Stimulated activated naive CD8-positive, alpha-beta T cell treated with anti-CD3 and anti-CD28 coated beads, Interleukin-15, Interleukin-2, amounts not matched to agents 100 ng/mL and 50 ng/mL, for 24 hours (primary cell): ENCODE measurements around the gene YPEL2.

Experiments used
- H3K27ac Mint-ChIP-seq: one replicate; pipeline ENCODE4 v1.8.0; 2021; ENCODE audit warnings: mild to moderate bottlenecking, mixed read lengths
- H3K27me3 Mint-ChIP-seq: one replicate; pipeline ENCODE4 v1.8.0; 2021; ENCODE audit warnings: mixed read lengths
- H3K36me3 Mint-ChIP-seq: one replicate; pipeline ENCODE4 v1.8.0; 2021; ENCODE audit warnings: low read depth, mixed read lengths
- H3K4me1 Mint-ChIP-seq: one replicate; pipeline ENCODE4 v1.8.0; 2021; ENCODE audit warnings: low read depth, mixed read lengths
- H3K4me3 Mint-ChIP-seq: one replicate; pipeline ENCODE4 v1.8.0; 2021; ENCODE audit warnings: mild to moderate bottlenecking, mixed read lengths
- H3K9me3 Mint-ChIP-seq: one replicate; pipeline ENCODE4 v1.8.0; 2021; ENCODE audit warnings: mixed read lengths

Gene YPEL2

DNA sequence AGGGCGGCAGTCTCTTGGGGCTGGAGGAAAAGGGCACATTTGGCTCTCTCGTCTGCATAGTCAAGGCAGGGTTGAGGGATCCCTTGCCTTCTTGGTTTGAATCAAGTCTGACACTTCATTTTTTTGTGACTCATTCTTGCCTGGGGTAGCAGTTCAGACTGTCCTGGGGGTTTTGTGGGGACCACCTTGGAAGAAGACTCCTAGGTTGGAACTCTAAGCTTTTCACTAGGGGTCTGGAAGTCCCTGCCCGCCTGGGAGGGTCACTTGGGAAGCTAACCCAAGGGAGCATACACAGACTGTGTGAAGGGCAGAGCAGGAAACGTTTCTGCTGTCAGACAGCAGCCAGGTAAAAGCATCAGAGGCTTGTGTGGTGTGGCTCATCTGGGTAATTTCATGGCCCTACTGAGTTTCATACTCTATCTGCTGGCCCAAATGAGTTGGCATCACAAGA, 11.3 kb downstream of the YPEL2 start:
- Mint-ChIP-seq H3K27me3 (no peaks in the 10 kb centered on the region), H3K4me1 (peaks cover 71% of the 10 kb centered on the region), H3K36me3 (no peaks in the 10 kb centered on the region), H3K9me3 (no peaks in the 10 kb centered on the region), H3K27ac (peak overlapping the region; percentile 84), H3K4me3 (peak overlapping the region; percentile 25)

DNA sequence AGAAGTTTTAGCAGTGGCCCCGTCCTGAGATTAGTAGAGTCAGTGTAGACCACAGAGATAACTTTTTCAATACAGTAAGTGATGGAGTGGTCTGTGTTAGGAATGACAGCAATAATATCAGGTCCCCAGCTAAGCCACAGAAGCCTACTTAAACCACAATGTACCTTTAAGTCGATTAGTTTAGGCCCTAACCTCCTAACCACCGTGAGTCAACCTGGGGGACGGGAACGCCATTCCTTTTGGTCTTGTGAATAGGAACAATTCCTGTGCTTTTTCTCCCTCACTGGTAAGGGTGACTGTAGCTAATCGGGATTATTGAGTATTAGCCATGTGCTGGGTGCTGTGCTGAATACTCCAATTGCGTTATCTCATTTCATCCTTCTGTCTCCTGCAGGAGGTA, 14.0 kb downstream of the YPEL2 start:
- Mint-ChIP-seq H3K27me3 (no peaks in the 10 kb centered on the region), H3K4me3 (no peak overlapping the region), H3K36me3 (no peaks in the 10 kb centered on the region), H3K9me3 (no peaks in the 10 kb centered on the region), H3K4me1 (peaks cover 61% of the 10 kb centered on the region), H3K27ac (no peak overlapping the region)

DNA sequence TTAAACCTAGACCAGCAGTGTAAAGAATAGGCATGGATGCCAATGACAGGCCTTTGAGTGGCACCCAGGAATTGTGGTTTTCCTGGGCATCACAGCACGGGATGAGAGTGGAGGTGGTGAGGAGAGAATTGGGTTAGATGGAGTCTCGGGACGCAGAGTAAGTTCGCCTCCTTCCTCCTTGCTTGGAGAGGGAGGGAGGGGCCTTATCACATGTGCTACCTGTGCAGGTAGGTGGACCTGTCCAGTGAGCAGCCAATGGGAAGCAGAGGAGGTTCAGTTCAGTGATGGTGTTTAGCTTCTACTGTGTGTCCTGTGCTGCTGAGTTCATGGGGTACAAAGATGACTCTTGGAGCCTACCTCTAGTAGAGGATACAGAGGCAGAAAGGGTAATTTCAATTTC, 14.9 kb downstream of the YPEL2 start:
- Mint-ChIP-seq H3K9me3 (no peaks in the 10 kb centered on the region), H3K4me3 (no peak overlapping the region)

DNA sequence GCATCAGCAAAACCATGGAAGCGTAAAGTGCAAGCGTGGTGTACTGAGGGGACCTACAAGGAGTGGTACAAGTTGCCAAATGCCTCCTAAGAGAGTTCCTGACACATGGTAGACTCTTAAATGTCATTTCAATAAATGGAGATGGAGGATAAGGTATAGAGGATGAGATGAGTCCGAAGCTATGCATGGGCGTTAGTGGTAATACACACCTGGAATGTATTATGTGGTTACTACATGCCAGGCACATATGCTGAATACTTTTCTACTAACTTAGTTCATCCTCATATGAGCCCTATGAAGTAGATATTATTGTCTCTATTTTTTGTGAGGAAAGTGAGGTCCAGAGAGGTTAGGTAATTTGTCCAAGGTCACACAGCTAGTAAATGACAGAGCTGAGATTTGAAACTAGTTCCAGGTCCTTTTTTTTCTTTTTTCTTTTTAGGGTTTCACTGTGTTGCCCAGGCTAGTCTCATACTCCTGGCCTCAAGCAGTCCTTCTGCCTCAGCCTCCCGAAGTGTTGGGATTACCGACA, 15.5 kb downstream of the YPEL2 start:
- Mint-ChIP-seq H3K4me3 (no peak overlapping the region), H3K4me1 (peaks cover 61% of the 10 kb centered on the region), H3K27me3 (no peaks in the 10 kb centered on the region), H3K9me3 (no peaks in the 10 kb centered on the region), H3K27ac (no peak overlapping the region), H3K36me3 (no peaks in the 10 kb centered on the region)

More for the DNA sequence above, 14.9 kb downstream of the YPEL2 start:
- Mint-ChIP-seq H3K27ac (no peak overlapping the region), H3K36me3 (no peaks in the 10 kb centered on the region), H3K4me1 (peaks cover 61% of the 10 kb centered on the region), H3K27me3 (no peaks in the 10 kb centered on the region)

DNA sequence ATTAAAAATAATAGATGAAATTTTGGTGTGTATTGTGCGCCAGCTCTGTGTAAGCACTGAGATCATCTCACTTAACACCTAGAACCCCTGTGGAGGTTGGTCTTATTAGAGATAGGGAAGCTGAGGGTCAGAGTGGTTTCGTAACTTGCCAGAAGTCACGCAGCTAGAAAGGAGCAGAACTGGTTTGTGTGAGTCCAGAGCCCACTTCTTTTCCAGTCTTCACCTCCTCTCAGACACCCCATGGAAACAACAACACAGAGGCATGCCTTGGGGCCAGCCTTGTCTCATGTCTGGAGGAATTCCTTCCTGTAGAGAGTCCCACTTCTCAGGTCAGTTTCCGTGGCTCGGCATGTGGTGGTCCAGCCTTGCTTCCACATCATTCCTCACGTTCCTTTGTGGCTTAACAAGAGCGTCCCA, 16.5 kb downstream of the YPEL2 start:
- Mint-ChIP-seq H3K27me3 (no peaks in the 10 kb centered on the region), H3K4me3 (no peak overlapping the region), H3K9me3 (no peaks in the 10 kb centered on the region), H3K27ac (no peak overlapping the region), H3K36me3 (no peaks in the 10 kb centered on the region), H3K4me1 (peaks cover 61% of the 10 kb centered on the region)

DNA sequence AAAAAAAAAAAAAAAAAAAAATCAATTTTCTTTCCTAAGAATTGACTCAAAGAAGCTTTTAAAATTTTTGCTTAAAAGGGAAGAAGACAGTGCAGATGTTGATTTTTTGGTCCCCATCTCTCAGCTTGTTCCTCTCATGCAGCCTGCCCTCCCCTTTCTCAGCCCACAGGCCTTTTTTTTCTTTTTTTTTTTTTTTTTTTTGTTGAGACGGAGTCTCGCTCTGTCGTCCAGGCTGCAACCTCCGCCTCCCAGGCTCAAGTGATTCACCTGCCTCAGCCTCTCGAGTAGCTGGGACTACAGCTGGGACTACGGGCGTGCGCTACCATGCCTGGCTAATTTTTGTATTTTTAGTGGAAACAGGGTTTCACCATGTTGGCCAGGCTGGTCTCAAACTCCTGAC, 17.7 kb downstream of the YPEL2 start:
- no peak overlapping the region for H3K4me3 Mint-ChIP-seq
- peaks cover 61% of the 10 kb centered on the region for H3K4me1 Mint-ChIP-seq
- no peaks in the 10 kb centered on the region for H3K9me3 Mint-ChIP-seq
- peaks cover 8% of the 10 kb centered on the region for H3K36me3 Mint-ChIP-seq
- H3K27me3 Mint-ChIP-seq, result no peaks in the 10 kb centered on the region
- H3K27ac Mint-ChIP-seq, result no peak overlapping the region

DNA sequence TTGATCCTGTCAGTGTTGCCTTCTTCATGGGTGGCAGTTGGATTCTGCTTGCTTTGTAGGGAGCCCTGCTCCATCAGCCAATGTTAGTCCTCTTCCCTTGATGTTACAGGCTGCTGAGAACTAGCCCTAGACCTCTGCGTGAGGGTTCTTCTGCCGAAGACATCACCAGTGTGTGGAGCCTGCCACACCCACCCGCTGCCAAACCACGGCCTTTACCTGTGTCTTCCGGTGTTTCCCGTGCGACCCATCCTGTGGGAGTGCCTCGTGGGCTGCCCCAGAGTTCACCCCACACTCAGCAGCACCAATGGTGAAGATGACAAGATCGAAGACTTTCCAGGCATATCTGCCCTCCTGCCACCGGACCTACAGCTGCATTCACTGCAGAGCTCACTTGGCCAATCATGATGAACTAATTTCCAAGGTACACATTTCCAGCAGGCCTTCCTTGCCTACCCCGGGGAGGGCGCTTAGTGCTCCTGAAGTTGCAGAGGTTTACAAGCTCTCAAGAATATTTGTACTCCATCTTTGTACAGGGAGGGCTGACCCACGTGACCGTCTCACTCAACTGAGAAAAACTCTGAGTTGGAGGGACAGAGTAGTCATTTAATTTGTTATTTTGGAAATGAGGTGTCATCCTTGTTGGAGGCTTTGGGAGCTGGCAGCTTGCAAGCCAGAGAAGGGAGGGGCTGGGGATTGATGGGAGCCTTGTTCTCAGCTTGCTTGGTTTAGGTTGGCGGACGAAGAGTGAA, 21.8 kb downstream of the YPEL2 start:
- Mint-ChIP-seq H3K4me3 (no peak overlapping the region), H3K27me3 (no peaks in the 10 kb centered on the region), H3K9me3 (peaks cover 8% of the 10 kb centered on the region), H3K36me3 (peaks cover 17% of the 10 kb centered on the region), H3K4me1 (peaks cover 70% of the 10 kb centered on the region), H3K27ac (peak overlapping the region; percentile 68)

DNA sequence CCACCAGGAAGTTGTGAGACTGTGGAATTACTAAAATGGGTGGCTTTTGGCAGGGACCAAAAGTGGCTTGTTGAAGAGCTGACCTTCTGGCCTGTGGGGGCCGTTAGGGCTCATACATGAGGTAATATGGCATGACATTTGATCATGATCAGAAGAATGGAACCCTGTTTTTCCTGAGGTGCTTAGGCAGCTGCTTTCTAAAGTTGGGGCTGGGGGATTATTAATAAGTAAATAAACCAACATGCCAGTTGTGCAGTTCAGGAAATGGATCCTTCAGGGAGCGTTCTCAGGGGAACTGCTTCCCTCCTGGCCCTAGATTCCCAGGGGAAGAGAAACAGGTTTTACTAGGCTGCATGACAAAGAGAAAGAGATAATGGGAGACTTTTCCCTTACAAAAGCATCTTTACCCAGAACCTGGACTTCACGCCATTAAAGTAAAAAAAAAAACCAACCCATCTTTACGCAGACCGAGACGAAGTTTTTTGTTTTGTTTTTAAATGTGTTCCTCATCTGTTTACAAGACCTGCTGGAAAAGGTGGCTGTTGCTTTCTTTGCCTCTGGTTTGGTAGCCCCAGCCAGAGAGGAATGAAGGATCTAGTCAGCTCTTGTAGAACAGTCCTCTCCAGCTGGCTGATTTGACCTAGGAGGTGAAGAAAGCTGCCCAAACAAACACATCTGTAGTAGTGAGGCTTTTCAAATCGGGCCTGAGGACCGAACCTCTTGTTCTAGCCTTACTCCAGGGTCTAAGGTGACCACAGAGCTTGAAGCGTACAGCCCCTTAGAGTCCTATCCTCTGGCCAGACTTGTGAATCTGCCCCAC, 22.7 kb downstream of the YPEL2 start:
- Mint-ChIP-seq H3K9me3 (peaks cover 8% of the 10 kb centered on the region), H3K36me3 (peaks cover 17% of the 10 kb centered on the region), H3K27me3 (no peaks in the 10 kb centered on the region), H3K4me3 (no peak overlapping the region), H3K4me1 (peaks cover 77% of the 10 kb centered on the region), H3K27ac (no peak overlapping the region)

DNA sequence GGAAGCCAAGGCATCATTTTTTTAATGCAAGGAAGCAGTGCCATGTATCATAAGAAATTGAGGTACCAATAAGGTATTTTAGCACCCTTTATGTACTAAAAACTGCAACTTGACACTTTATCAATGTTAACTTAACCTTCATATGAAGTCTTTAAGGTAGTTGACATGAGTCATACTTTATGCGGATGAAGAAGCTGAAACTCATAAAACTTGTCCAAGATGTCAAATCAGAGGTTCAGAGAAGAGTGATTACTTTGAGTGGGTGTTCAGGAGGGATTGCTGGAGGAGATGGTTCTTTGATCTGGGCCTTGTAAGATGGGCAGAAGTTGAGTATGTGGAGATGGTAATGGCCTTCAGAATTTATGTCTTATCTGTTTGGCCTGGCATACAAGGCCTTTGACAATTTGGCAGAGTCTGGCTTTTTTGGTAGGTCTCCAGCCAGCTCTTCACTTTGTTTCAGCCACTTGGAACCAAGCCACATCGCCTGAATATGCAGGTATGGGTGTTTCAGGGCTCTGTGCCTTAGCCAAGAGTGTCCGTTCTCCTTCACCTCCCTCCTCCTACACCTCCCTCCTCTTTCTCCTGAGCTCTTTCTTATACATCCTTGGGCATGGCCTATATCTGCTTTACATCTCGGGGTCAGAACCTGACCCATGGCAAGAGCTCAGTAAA, 23.7 kb downstream of the YPEL2 start:
- Mint-ChIP-seq H3K27ac (no peak overlapping the region), H3K9me3 (peaks cover 8% of the 10 kb centered on the region), H3K27me3 (no peaks in the 10 kb centered on the region), H3K4me3 (no peak overlapping the region), H3K4me1 (peaks cover 82% of the 10 kb centered on the region), H3K36me3 (peaks cover 17% of the 10 kb centered on the region)

DNA sequence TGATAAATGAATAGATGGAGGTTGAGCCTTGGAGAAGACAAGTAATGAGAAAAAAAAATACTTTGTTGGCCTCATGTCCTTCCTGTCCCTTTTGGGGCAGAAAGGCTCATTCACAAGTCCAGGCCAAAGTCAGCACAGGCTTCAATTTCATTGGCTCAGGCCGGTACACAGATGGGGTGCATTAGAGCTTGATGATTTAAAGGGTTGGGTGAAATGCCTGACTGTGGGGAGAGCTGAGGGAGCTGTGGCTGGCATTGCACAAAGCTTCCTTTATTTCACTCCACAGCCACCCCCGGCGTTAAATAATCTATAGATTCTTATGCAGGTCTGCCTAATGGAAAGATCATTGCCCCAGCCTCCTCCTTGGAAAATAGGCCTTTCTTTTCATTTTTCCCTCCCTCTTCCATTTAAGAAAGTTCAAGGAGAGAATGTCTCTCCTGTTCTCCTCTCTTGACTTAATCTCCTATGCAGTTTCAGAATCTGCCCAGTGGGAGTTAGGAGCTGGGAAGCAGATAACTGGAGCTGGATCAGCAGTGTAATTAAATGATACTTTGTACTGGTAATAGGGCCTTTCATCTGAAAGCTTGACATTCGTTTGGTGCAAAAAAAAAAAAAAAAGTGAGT, 24.4 kb downstream of the YPEL2 start:
- H3K27me3 Mint-ChIP-seq, result no peaks in the 10 kb centered on the region
- no peak overlapping the region for H3K27ac Mint-ChIP-seq
- H3K4me1 Mint-ChIP-seq, result peaks cover 85% of the 10 kb centered on the region
- peaks cover 8% of the 10 kb centered on the region for H3K9me3 Mint-ChIP-seq
- peaks cover 17% of the 10 kb centered on the region for H3K36me3 Mint-ChIP-seq
- no peak overlapping the region for H3K4me3 Mint-ChIP-seq

DNA sequence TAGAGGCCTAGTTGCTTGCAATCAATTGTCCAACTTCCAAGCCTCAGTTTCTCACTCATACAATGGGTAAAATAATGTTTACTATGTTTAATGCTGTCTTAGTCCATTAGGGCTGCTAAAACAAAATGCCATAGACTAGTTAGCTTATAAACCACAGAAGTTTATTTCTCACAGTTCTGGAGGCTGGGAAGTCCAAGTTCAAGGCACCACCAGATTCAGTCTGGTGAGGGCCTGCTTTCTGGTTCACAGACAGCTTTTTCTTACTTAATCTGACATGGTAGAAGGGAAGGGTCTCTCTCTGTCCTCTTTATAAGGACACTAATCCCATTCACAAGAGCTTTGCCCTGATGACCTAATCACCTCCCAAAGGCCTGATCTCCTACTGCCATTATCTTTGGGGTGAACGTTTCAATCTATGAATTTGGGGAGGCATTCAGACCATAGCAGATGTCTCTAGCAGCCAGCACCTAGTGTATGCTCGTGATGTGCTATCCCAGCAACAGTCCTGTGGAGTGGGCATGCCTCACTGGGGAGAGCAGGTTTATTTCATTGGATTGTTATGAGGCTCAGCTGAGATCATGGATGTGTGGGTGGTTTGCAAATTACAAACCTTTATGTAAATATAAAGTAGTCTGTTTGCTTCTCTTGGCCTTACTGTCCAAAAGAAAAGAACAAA, 25.2 kb downstream of the YPEL2 start:
- H3K9me3 Mint-ChIP-seq, result peaks cover 8% of the 10 kb centered on the region
- peaks cover 17% of the 10 kb centered on the region for H3K36me3 Mint-ChIP-seq
- no peak overlapping the region for H3K4me3 Mint-ChIP-seq
- no peak overlapping the region for H3K27ac Mint-ChIP-seq
- no peaks in the 10 kb centered on the region for H3K27me3 Mint-ChIP-seq
- peaks cover 90% of the 10 kb centered on the region for H3K4me1 Mint-ChIP-seq

DNA sequence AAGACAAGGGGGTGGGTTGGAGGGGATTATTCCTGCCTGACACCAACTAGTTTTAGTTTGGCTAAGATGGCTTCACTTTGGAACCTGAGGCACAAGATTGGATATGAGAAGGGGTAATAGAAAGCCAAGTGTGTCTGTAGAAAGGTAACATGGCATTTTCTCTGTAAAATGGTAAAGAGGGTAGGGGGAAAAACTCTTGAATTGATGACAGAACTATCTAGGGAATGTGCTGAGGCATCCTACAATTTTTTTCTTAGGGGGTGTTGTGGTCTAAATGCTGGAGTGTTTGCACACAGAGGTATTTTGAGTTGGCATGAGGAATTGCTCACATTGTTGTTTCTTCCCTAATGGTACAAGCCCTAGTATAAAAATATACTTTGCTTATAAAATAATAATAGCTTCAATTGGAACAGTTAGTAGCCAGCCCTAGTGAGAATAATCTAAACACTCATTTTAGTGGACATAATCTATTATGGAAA, 25.8 kb downstream of the YPEL2 start:
- Mint-ChIP-seq H3K27me3 (no peaks in the 10 kb centered on the region), H3K4me1 (peaks cover 90% of the 10 kb centered on the region)

DNA sequence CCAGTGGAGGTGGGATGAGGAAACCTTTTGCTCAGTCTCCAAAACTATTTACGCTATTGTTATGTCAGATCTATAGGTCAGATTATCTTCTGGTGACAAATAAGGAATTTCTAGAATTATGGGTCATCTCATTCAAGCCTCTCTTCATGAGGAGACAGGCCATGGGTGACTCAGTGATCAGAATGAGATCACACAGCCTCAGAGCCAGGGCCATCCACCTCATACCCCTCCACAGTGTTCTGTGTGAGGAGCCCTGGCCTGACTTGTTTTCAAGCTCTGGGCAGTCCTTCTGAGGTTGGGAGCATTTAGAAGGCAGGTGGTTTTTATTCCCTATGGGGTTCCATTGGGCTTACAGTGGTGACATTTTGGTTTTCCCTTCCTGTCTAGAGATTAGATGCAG, 26.5 kb downstream of the YPEL2 start:
- H3K4me1 Mint-ChIP-seq, result peaks cover 90% of the 10 kb centered on the region
- H3K9me3 Mint-ChIP-seq, result peaks cover 8% of the 10 kb centered on the region
- H3K27me3 Mint-ChIP-seq, result no peaks in the 10 kb centered on the region
- peak overlapping the region; percentile 15 for H3K27ac Mint-ChIP-seq
- H3K4me3 Mint-ChIP-seq, result no peak overlapping the region
- peaks cover 17% of the 10 kb centered on the region for H3K36me3 Mint-ChIP-seq

More for the DNA sequence above, 25.8 kb downstream of the YPEL2 start:
- peaks cover 8% of the 10 kb centered on the region for H3K9me3 Mint-ChIP-seq
- H3K36me3 Mint-ChIP-seq, result peaks cover 17% of the 10 kb centered on the region
- no peak overlapping the region for H3K4me3 Mint-ChIP-seq
- no peak overlapping the region for H3K27ac Mint-ChIP-seq

DNA sequence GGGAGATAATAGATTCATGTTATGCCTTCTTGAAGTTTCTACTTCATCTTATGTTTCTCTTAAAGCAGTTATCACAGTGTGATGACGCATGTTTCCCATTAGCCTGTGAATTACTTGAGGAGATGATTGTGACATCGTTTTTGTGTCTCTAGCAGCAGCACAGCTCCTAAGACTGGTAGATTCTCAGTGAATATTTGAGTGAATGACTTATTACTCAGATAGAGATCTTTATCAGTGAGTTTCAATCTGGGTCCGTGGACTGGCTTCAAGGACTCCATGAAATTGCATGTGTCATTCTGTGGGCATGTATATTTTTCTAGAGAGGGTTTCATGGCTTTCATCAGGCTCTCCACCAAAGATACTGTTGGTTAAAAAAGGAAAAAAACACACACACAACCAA, 29.9 kb downstream of the YPEL2 start:
- Mint-ChIP-seq H3K9me3 (peaks cover 8% of the 10 kb centered on the region), H3K36me3 (peaks cover 9% of the 10 kb centered on the region), H3K27ac (peak overlapping the region; percentile 96), H3K4me1 (peaks cover 92% of the 10 kb centered on the region), H3K4me3 (peak overlapping the region; percentile 77), H3K27me3 (no peaks in the 10 kb centered on the region)
